ENCODE data around the gene JHY.

DNA sequence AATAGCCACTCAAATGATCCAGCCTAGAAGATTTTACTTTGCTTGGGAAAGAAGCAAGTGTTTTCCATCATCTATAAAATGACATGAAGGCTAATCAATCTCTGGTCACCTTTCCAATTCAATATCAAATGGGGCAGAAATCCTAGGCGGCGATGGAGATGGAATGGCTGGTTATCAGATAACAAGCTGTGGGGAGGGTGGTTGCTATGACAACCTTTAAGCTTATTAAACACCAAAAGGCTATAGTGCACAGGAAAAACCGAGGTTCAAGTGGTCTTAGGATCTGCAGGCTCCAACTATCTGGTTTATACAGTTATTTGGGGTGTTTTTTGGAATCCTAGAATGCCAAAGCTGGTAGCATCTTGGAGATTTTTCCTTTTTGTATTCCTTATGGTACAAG, 113.0 kb downstream of the JHY start:
- TF ChIP-seq POLR2A (IDR thresholded peaks at IDR 0.05) (no peak), POLR2AphosphoS5 (IDR thresholded peaks at IDR 0.05) (no peak)
- TF ChIP-seq, protein P1, sequence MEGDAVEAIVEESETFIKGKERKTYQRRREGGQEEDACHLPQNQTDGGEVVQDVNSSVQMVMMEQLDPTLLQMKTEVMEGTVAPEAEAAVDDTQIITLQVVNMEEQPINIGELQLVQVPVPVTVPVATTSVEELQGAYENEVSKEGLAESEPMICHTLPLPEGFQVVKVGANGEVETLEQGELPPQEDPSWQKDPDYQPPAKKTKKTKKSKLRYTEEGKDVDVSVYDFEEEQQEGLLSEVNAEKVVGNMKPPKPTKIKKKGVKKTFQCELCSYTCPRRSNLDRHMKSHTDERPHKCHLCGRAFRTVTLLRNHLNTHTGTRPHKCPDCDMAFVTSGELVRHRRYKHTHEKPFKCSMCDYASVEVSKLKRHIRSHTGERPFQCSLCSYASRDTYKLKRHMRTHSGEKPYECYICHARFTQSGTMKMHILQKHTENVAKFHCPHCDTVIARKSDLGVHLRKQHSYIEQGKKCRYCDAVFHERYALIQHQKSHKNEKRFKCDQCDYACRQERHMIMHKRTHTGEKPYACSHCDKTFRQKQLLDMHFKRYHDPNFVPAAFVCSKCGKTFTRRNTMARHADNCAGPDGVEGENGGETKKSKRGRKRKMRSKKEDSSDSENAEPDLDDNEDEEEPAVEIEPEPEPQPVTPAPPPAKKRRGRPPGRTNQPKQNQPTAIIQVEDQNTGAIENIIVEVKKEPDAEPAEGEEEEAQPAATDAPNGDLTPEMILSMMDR (IDR thresholded peaks at IDR 0.05): no peak
